ENCODE measurements around the gene UBR4. TPM values are rescaled to one million over a fixed set of nuclear protein-coding genes. Genes with fewer than 3 reads are reported as not detected.

Gene UBR4
- total and polyA plus RNA-seq, 3 donors from 2014 or later, result 301 to 708 (median 613) TPM

GRCh38 chr1:19205845-19206244 is 4.2 kb downstream of the UBR4 start:
- H3K9me3 ChIP-seq, result no peaks in the 10 kb centered on the region
- WGBS, 2 donors, result 36 to 38% methylated on average over 5 of the region's 5 CpGs
- no peak for TF ChIP-seq CTCF (IDR thresholded peaks at IDR 0.05)
- no peak for TF ChIP-seq POLR2A (IDR thresholded peaks at IDR 0.05)
- intact Hi-C loops (cut with DNase I; ENCODE audit: low total_unique reads), result no loop called here
- no peak overlapping the region for H3K4me3 ChIP-seq
- no peaks in the 10 kb centered on the region for H3K36me3 ChIP-seq (ENCODE audit: low read depth, missing control alignments)
- DNase-seq, result peak; percentile 70
- peaks cover 50% of the 10 kb centered on the region for H3K4me1 ChIP-seq
- peak overlapping the region in 1 of 2 donors; percentile 43 for H3K27ac ChIP-seq
- H3K27me3 ChIP-seq, result no peaks in the 10 kb centered on the region

- Histone ChIP-seq H3K27me3 (no peaks in the 10 kb centered on the region), H3K9me3 (no peaks in the 10 kb centered on the region), H3K4me1 (peaks cover 49% of the 10 kb centered on the region), H3K36me3 (ENCODE audit: low read depth, missing control alignments) (no peaks in the 10 kb centered on the region), H3K4me3 (no peak overlapping the region), H3K27ac (peak overlapping the region in 1 of 2 donors; percentile 43)
- TF ChIP-seq CTCF (IDR thresholded peaks at IDR 0.05) (no peak), POLR2A (IDR thresholded peaks at IDR 0.05) (no peak)
- 66 to 71% methylated on average over 1 of the region's 1 CpG for WGBS, 2 donors
- intact Hi-C loops (cut with DNase I; ENCODE audit: low total_unique reads), result no loop called here
- DNase-seq, result no peak
These were observed 4.7 kb downstream of the UBR4 start for GRCh38 chr1:19205403-19205802.

GRCh38 chr1:19204446-19205266 is 5.4 kb downstream of the UBR4 start:
- intact Hi-C loops (cut with DNase I; ENCODE audit: low total_unique reads), result no loop called here
- Histone ChIP-seq H3K4me3 (no peak overlapping the region), H3K4me1 (peaks cover 49% of the 10 kb centered on the region), H3K9me3 (no peaks in the 10 kb centered on the region), H3K27me3 (no peaks in the 10 kb centered on the region), H3K27ac (peak overlapping the region in 1 of 2 donors; percentile 43), H3K36me3 (ENCODE audit: low read depth, missing control alignments) (no peaks in the 10 kb centered on the region)
- TF ChIP-seq CTCF (IDR thresholded peaks at IDR 0.05), result no peak
- no peak for TF ChIP-seq POLR2A (IDR thresholded peaks at IDR 0.05)
- DNase-seq, result no peak
- 66 to 71% methylated on average over 6 of the region's 6 CpGs for WGBS, 2 donors

GRCh38 chr1:19203440-19203839 is 6.6 kb downstream of the UBR4 start:
- Histone ChIP-seq H3K4me3 (no peak overlapping the region), H3K4me1 (peaks cover 45% of the 10 kb centered on the region)

More at GRCh38 chr1:19203440-19203839, 6.6 kb downstream of the UBR4 start:
- Histone ChIP-seq H3K9me3 (no peaks in the 10 kb centered on the region), H3K27ac (no peak overlapping the region), H3K36me3 (ENCODE audit: low read depth, missing control alignments) (no peaks in the 10 kb centered on the region), H3K27me3 (no peaks in the 10 kb centered on the region)
- DNase-seq, result no peak
- intact Hi-C loops (cut with DNase I; ENCODE audit: low total_unique reads), result no loop called here
- TF ChIP-seq POLR2A (IDR thresholded peaks at IDR 0.05), result no peak
- no peak for TF ChIP-seq CTCF (IDR thresholded peaks at IDR 0.05)
- WGBS, 2 donors, result 54 to 70% methylated on average over 2 of the region's 2 CpGs
